Measurements from ENCODE around the gene LSP1.
"Not testable (repeated sequence)": the region's sequence is repeated elsewhere in the genome, so short reads cannot be mapped to it uniquely, and the experiment has no call there.

LSP1 gene

GRCh38 chr11:1877211-1878136, 24.6 kb downstream of the LSP1 start:
- DNase-seq (ENCODE audit: low read depth), result peak; percentile 75

DNA sequence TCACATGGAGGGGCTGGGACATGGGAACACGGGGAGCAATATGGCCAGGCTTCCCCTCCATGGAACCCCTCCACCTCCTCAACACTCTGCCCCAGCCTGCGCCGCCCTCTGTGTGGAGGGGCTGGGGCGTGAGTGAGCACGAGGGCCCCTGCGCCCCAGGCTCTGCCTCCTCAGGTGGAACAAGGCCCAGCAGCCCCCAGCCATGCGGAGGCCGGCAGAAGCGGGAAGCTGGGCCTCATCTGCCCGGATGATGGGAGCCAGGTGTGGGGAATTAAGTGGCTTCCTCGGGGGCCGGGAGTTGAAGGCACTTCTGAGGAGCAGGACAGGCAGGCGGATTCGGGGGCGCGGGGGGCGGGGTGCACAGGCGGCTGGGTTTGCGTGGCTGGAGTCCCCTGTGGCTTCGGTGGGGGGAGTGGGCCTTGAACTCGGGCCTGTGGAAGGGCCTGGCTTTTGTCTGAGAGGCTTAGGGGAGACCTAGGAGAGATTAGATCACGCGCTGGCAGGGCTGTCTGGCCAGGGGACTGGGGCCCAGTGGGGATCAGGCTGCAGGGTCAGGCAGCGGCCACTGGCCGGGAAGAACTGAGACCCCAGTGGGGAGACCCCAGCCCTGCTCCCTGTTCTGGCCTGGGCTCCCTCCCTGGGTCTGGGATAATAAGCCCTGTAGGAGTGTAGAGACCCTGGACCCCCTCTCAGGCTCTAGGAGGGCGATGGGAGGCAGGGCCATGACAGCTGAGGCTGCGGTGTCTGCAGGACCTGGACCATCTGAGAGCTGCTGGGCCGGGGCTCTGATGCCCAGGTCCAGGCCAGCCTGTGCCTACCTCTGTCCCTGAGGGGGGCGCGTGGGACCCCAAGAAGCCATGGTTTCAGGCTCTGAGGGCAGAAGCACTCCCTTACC, 25.5 kb downstream of the LSP1 start:
- DNase-seq (ENCODE audit: low read depth), result no peak

DNA sequence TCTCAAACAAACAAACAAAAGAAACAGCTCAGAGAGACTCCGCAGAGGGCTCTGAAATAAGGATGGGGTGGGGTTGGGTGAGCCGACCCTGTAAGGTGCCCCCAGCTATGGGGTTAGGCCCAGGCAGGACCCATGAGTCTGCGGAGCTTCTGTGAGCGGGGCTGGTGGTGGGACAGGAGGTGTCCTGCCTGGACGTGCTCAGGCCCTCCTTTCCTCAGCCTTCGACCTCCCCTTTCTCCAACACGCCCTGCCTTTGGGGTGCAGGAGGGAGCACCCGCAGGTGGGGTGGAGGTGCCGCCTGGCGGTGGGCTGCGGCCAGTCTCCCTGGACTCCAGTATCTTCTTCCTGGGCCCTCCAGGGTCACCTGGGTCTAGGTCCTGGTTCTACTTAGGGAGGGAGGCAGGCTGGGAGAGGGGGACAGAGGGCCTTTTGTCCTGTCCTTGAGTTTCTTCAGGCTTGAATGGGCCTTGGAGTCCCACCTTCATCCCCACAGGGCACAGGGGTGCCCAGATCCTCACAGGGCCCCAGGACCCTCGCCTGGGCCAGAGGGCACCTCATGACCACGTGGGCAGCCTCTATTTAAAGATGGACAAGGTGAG, 26.6 kb downstream of the LSP1 start:
- DNase-seq (ENCODE audit: low read depth), result no peak

- DNase-seq (ENCODE audit: low read depth), result no peak
These were observed 27.2 kb downstream of the LSP1 start for GRCh38 chr11:1879941-1880720.

- no peak for DNase-seq (ENCODE audit: low read depth)
These were observed 28.0 kb downstream of the LSP1 start for GRCh38 chr11:1880746-1881441.

DNA sequence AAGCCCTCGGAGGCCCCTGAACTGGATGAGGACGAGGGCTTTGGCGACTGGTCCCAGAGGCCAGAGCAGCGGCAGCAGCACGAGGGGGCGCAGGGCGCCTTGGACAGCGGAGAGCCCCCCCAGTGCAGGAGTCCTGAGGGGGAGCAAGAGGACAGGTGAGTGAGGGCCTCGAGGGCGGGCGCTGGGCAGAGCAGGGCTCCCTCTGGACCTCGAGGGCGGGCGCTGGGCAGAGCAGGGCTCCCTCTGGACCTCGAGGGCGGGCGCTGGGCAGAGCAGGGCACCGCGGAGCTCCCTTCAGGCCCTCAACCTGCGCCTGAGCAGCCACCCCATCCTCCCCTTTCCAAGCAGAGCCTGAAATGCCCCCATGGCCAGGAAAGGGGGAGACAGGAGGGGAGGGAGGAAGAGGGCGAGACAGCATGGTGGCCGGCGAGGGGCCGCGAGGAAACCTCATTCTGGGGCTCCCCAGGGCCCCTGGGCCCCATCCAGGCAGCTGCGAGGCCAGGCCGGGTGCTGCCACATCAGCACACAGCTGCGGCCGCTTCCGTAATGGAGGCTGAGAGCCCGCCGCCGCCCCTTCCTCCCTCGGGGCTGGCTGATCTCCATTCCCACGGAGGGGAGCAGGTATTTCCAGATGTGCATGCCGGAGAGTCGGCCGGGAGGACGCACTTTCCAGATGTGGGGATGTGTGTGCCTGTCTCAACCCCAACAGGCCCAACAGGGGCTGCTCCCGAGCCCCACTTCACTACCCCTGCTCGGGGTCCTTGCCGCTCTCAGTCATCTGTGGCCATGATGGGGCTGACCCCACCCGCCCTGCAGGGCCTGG, 28.8 kb downstream of the LSP1 start:
- no peak for DNase-seq (ENCODE audit: low read depth)

DNA sequence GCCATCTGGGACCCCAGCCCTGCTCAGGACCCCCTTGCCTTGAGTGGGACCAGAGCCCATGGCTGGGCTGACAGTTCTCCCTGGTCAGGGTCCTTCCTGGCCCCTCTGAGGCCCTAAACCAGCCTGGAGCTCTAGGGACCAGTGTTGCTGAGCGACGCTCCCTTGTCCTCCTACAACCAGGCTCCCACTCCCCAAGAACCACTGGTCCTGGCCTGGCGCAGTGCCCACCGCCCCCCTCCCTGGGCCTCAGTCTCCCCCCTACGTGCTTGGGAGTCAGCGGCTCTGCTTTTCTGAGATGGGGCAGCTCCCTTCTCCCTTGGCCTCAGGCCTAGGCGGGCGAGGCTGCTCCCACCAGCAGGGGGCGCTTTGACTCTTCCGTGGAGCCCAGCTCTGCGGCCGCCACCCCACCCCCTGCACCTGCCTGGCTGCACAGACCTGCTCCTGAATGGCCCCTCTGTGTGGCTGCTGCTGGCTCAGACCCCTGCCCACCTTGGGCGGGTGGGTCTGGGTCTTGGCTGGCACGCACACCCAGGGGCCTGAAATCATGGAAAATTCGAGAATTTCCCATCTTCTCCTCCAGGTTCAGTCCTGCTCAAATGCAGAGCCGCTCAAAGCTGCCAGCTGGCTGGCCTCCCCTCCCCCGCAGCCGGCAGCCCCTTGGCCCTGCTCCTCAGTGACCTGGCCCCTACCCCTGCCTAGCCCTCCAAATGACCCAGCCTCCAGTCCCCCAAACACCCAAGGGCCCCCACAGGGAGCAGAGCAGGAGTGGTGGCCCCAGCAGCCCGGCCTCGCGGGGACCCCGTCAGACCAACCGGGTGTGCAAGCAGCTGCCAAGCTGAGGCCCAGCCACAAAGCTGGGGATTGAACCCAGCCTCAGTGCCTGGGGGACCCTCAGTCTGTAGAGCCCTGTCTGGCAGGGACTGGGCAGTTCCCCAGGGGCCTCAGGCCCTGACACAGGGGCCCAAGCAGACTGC, 29.7 kb downstream of the LSP1 start:
- peak; percentile 58 for DNase-seq (ENCODE audit: low read depth)

GRCh38 chr11:1883346-1884302, 30.7 kb downstream of the LSP1 start:
- no peak for DNase-seq (ENCODE audit: low read depth)

- no peak for DNase-seq (ENCODE audit: low read depth)
These were observed 31.4 kb downstream of the LSP1 start for GRCh38 chr11:1884303-1884700.

GRCh38 chr11:1886551-1886950, 33.7 kb downstream of the LSP1 start:
- DNase-seq (ENCODE audit: low read depth), result not testable (repeated sequence)

DNA sequence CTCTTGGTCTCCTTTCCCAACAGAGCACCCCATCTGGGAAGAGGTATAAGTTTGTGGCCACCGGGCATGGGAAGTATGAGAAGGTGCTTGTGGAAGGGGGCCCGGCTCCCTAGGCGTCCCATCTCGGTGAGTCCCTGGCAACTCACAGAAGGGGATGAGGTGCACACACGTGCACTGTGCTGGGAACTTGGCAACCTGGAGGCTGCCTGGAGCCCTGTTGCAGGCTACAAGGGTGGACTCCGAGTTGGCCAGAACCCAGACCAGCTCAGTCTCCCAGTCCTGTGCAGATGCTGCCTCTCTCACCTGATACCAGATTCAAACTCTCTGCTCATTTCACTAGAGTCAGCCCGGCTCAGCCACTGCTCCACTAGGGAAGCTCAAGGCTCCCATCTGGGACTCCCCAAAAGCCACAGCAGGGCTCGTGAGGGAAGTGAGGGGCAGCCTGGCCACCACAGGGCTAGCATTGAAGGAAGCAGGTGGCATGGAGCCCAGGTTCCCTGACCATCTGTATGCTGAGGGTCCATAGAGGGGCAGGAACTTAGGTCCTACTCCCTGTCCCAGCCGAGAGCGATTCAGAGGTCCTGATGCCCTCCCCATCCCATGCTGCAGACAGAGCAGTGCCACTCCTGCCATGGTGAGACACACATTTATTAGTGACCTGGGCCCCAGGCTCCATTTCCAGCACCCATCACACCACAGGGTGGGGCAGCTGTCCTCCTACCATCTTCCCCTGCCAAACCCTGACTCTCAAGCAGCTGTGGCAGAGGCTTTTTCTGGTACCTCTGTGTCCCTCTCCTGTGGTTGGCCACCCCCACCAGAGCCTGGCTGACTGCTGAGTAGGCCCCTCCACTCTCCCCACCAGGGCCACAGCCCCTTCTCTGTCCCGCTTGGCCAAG, 34.8 kb downstream of the LSP1 start:
- no peak for DNase-seq (ENCODE audit: low read depth)

- no peak for DNase-seq (ENCODE audit: low read depth)
These were observed 35.5 kb downstream of the LSP1 start for GRCh38 chr11:1888347-1888753.

DNA sequence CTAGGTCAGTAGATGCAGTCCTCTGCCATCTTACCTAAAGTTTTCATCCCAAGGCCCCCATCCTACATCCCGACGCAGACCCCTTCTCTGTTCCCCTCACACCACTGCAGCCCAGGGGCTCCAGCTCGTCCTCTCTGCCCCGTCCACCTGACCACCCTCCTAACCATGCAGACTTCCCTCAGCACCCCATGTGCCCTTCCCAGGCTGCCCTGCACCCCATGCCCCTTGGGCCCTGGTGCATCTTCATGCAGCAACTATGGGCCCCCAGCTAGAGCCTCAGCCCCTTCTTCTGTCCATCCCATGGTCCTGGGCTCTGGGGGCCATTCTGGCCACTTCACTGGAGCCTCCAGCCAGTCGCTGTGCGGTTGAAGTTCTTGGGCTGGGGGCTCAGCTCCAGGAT, 35.9 kb downstream of the LSP1 start:
- no peak for DNase-seq (ENCODE audit: low read depth)

DNA sequence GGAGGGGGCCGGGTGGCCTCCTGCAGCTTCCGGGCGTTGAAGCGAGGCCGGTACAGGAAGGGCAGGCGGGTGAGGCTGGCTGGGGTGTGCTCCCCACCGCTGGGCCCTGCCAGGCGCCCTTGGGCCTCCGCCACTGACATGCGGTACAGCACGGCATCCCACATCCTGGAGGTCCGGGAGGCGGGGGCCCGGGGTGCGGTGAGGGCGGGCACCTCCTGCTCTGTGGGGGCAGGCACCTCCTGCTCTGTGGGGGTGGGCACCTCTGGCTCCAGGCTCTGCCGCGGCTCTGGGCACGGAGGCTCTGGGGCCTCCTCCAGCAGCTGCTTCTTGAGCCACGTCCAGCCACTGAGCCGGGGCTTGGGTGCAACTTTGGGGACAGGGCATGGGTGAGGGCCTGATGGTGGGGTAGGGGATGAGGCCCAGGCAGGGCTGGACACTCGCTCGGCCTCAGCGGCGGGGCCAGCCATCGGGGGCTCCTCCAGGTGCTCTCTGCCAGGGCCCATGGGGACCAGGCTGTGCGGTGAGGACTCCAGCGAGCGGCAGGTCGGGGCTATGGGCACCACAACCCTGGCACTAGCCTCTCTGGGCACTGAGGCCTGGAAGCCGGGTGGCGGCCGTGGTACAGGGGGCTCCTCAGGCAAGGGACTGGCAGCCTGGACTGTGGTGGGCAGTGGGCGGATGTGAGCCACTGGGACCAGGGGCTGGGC, 36.5 kb downstream of the LSP1 start:
- no peak for DNase-seq (ENCODE audit: low read depth)

- no peak for DNase-seq (ENCODE audit: low read depth)
These were observed 37.3 kb downstream of the LSP1 start for GRCh38 chr11:1889941-1890855.

All from fibroblast of the conjunctiva (primary cell).